Ramos (cell line): ENCODE data around the gene KLHL21.

Experiments
- in situ Hi-C: fragments of 300-500 bp; cut with MboI; formaldehyde crosslinking; loops from one replicate; pipeline ENCODE4 v1.14.3; 2022; ENCODE audit warnings: low sequenced_read_pairs; ENCODE audit not compliant: unreplicated experiment

KLHL21 gene

DNA sequence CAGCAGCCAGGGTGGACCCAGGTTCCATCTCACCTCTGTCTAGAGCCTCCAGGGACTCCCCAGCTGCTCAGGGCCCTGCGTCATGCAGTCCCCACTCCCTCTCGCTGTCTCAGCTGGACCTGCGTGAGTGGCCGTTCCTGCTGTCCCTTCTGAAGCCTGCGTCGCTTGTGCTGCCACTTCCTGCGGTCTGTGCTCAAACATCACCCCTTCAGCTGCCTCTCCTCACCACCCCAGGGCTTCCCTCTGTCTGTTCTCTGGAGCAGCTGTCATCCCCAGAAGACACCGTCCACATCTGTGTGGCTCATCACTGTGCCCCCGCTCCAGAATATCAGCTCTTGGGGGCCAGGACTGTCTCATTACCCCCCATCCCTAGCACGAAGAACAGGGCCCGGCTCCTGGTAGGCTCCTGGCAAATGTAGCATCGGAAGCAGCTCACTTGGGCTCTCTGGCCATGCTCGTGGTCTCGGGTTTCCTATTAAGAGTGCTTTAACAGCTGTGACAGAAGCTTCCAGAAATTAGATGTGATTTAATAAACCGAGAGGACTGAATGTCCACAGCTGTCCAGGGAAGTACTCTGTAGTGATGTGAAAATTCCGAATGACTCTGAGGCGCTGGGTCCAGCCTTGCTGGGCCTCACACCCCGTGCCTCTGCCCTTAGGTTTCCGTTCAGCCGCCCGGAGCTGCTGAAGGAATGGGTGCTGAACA, 25.3 kb upstream of the KLHL21 start:
- in situ Hi-C loops: loop anchor here (25.0 kb wide), 1 partner anchor 141 kb away; the partner anchor contains the start of gene PLEKHG5

DNA sequence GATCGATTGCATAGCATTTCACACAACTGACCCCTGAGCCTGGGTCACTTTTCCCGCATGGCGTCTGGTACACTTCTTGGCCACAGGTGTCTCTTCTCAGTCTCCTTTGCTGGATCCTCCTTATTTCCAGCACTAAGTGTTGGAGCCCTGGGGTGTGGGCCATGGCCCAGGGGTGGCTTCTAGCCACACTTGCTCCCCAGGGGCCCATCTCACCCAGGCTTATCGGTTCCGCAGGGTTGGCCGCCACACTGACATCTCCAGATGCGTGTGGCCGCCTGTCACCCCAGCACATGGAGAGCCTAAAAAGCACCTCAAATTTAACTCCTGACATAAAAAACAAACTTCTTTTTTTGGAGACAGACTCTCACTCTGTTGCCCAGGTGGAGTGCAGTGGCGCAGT, 24.4 kb upstream of the KLHL21 start:
- in situ Hi-C loops: loop anchor here (25.0 kb wide), 1 partner anchor 140 kb away; the partner anchor contains the start of gene PLEKHG5

DNA sequence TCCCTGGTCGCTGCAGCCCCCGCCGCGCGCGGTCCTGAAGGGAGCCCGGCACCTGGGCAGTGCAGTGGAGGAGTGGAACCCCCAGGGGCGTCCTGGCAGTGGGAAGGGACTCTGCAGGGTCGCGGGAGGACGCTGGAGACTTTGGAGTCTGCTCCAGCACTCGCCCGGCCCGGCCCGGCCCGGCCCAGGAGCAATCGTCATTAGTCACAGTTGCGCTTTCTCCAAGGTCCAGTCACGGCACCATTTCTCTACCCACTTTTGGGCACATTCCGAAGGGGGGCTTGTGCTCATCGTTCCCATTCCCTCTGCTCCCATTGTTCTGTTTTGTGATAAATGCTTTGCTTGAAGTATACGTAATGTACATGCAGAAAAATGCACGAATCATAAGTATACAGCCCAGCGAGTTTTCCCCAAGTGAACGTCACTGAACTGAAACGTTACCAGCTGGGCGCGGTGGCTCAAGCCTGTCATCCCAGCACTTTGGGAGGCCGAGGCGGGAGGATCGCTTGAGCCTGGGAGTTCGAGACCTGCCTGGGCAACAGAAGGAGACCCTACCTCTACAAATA, 23.0 kb upstream of the KLHL21 start:
- in situ Hi-C loops: loop anchor here (25.0 kb wide), 1 partner anchor 138 kb away; the partner anchor contains the start of gene PLEKHG5

DNA sequence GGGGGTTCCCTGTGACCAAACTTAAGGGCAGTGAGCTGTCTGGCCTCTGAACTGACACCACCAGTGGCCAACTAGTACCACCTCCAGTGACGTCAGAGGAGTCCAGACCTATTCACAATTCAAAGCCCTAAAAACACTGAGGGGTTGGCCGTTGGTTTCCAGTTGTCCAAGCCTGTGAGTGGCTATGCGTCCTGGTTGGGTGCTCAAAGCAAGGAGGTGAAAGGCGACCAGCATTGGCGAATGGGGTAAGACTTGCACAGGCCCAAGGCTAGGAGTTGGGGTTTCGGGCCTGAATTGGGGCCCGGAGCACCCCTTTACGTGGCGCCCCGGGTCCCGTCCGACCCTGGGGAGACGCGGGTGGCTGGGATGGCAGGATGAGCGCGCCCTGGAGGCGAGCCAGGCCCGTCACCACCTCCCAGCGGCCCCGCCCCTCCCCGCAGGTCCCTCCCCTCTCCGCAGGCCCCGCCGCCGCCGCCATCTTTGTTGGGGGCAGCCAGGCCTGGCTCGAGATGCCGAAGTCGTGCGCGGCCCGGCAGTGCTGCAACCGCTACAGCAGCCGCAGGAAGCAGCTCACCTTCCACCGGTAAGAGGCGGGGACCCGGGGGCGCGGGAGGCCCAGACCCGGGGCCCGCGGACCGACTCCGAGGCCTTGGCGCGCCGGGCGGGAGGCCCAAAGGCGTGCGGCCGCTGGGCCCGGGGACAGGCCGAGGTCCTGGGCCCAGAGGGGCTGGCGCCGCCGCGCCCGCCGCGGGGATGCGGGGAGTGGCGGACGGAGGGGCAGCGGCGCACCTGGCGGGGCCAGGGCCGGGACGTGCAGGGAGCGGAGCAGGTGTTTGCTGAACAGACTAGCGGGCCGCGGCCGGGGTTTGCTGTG, 22.3 kb upstream of the KLHL21 start, which contains the start of gene THAP3:
Gene THAP3 (plus strand): TSS at position 159 of the 874 bp plus-strand sequence. CDS start 351 bp downstream, at position 510.
- in situ Hi-C loops: loop anchor here (25.0 kb wide), 1 partner anchor 138 kb away; the partner anchor contains the start of gene PLEKHG5

GRCh38 chr1:6623269-6623965, 20.7 kb upstream of the KLHL21 start:
- in situ Hi-C loops: no loop called here

DNA sequence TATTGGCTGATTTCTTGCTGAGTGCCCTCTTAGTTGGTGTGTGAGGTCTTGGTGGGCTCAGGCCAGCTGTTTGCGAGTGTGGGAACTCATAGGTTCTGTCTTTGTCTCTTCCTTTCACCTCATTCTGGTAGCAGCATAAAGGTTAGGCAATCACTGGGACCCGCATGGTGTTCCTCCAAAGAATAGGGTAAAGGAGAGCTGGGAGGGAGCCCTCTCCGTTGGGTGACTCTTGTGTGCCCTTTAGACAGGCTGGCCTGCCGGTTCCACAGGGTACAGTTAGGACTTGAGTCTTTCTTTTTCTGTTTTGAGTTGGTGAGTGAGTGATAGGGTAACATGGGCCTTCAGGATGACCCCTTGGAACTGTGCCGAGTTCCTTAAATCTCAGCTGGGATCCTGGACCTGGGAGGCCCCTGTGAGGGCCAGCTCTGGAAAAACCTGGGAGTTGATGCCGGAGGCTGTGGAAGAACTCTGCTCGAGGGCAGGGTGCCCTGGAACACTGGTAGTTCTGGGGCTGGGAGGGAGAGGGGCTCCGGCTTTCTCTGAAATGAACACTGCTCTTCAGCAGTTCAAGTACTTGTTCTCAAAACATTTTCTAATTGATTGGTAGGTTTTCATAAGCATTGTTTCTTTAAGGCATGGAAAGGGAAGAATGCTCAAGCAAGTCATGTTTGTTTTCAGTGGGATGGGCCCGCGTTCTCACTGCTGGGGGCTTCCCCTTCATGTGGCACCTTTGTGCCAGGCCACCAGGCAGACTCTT, 19.9 kb upstream of the KLHL21 start:
- in situ Hi-C loops: no loop called here

DNA sequence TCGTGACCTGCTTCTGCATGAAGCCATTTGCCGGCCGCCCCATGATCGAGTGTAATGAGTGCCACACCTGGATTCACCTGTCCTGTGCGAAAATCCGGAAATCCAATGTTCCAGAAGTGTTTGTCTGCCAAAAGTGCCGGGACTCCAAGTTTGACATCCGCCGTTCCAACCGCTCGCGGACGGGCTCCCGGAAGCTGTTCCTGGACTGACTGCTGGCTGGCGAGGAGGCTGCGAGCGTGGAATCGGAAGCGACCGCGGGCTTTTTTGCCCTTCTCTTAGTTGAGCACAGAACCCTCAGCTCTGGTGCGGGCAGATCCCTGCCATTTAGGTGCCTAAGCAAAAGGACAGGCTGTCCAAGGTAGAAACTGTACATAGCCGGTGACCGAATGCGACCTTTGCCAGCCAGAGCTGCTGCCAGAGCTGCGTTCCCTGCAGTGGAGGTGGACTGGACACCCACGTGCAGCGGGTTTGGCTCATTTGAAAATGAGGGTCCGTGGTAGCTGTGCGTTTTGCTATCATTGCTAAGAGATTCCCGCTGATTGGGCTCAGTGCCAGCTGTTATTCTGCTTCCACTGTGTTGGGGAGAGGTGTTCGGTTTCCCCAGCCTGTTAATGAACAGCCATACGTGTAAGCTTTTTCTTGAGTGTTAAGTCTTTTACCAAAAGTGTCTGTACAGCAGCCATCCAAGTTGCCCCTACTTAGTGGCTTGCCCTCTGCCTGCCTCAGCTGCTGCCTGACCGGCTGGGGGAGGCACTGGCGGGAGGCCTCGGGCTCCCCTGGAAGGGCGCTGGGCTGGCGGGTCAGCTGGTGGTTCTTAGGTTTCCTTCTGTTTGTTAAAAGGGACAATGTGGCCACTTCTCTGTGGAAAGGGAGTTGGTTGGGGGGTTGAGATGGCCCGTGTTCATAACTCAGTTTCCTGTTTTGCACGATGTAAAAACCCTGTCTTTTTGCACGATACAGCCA, 19.0 kb upstream of the KLHL21 start:
- in situ Hi-C loops: no loop called here

- in situ Hi-C loops: no loop called here
Measured at GRCh38 chr1:6619045-6619444, 16.4 kb upstream of the KLHL21 start.

DNA sequence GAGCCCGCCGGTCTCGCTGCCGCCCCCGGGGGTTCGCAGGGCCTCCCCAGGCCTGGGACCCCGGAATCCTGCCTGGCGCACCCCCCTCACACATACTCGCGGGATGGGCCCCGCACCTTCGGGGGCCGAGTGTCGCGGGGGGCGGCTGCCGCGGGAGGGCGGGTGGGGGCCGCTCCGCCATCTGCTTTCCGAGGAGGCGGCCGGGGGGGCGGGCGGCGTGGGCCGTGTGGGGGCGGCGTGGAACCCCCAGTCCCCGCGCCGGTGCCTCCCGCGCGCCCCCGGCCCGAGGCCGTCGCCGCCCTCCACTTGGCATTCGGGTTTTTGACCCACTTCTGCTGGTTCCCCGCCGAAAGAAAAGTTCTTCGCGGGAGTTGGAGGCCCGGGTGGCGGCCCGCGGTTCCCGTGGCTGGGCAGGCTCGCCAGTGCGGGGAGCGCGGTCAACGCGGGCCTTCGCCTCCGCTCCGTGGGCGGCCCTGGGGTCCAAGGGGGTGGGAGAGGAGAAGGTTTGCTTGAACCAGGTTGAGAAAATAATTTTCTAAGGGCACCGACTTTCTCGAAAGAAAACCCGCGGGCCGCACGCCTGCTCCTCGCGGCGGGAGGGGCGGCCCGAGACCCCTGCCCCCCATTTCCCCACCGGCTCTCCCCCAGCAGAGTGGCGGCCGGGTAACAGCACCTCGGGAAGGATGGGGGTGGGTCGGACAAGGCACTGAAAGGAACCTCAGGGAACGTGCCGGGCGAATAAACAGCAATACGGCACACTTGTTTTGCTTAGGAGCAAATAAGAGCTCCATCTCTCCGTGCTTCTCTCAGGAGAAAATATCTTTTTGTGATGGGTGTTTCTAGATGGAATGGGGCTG, 12.5 kb upstream of the KLHL21 start:
- in situ Hi-C loops: no loop called here

DNA sequence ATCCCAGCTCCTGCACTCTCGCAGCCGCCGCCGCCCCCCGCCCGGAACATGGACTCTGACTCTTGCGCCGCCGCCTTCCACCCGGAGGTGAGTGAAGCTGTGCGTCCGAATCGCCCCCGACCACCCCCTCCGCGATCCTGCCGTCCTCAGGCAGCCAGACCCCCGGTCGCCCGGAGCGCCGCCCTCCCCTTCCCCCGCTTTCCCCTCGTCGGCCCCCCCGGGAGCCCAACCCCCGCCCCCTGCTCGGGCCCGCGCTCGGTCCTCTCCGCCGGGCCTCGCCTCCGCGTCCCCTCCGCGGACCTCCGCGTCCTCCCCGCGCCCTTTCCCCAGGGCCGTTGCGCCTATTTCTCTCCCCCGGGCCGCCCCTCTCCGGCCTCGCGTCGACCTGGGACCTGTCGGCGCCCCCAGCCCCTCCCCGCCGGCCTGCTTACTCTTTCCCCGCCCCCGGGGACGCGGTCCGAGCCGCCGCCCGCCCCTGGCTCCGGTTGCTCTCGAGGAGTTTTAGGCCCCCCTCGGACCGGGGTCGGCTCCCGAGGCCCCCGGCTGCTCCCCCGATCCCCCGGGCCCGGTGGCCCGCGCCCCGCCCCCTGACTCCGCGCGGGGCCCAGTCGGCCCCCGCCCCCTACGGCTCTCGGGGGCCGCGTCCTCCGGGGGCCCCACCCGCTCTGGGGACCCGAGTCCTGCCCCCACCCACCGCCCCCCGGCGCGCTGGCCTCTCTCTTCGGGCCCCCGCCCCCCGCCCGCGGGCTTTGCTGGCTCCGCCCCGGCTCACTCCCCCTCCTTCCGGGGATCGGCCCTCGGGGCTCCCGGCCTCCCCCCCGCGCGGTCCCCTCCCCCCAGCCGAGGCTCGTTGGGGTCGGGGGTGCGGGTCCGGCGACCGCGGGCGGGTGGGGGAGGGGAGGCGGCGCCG, 11.6 kb upstream of the KLHL21 start:
- in situ Hi-C loops: no loop called here

- in situ Hi-C loops: no loop called here
Measured at GRCh38 chr1:6613361-6614018, 10.8 kb upstream of the KLHL21 start, which contains the start of gene PHF13. Gene PHF13 (plus strand): TSS chr1:6613731. CDS start chr1:6614067, 336 bp downstream.

- in situ Hi-C loops: no loop called here
Measured at GRCh38 chr1:6612641-6613360, 10.1 kb upstream of the KLHL21 start.

- in situ Hi-C loops: no loop called here
Measured at GRCh38 chr1:6603915-6604558, 1.4 kb upstream of the KLHL21 start.

- in situ Hi-C loops: no loop called here
Measured at GRCh38 chr1:6603238-6603914, 707 bp upstream of the KLHL21 start.
